GM12878 (cell line): ENCODE measurements around the gene CYBC1. TPM values are rescaled to one million over a fixed set of nuclear protein-coding genes. Genes with fewer than 3 reads are reported as not detected.

Experiments used
- ASH2L ChIP-seq: fragments of 300-600, 200-600 bp; sonication (generic); IDR thresholded peaks from 2 replicates; pipeline ENCODE4 v1.6.1; 2017; ENCODE audit warnings: low read depth, mild to moderate bottlenecking, borderline replicate concordance
- CHD4 ChIP-seq: fragments of 200-600 bp; sonication (generic); IDR thresholded peaks from 2 replicates; pipeline ENCODE4 v1.6.1; 2016; ENCODE audit warnings: mild to moderate bottlenecking
- HDAC6 ChIP-seq: fragments of 200-600 bp; sonication (generic); IDR thresholded peaks from one replicate; pipeline ENCODE4 v1.8.0; 2017; ENCODE audit warnings: antibody characterized with exemption; ENCODE audit not compliant: unreplicated experiment
- IKZF2 ChIP-seq, 2 experiments: fragments of 450-650 bp; IDR thresholded peaks; 2 replicates each; pipeline ENCODE4 v1.6.1; 2017; ENCODE audit warnings: mild to moderate bottlenecking in 2 of 2, moderate library complexity in 2 of 2
- IRF4 ChIP-seq: IDR thresholded peaks from 2 replicates; pipeline ENCODE4 v1.6.1; 2011; ENCODE audit warnings: low read depth, low read length
- LARP7 ChIP-seq: fragments of 450-650 bp; IDR thresholded peaks from 2 replicates; pipeline ENCODE4 v1.6.1; 2017; ENCODE audit warnings: mild to moderate bottlenecking
- NFXL1 ChIP-seq: fragments of 450-650 bp; IDR thresholded peaks from 2 replicates; pipeline ENCODE4 v1.6.1; 2017; ENCODE audit warnings: antibody characterized with exemption, mild to moderate bottlenecking, borderline replicate concordance
- NR2F1 ChIP-seq: fragments of 450-650 bp; conservative IDR thresholded peaks from 2 replicates; pipeline ENCODE4 v1.6.1; 2017; ENCODE audit warnings: mild to moderate bottlenecking
- PKNOX1 ChIP-seq: fragments of 450-650 bp; IDR thresholded peaks from 2 replicates; pipeline ENCODE4 v1.6.1; 2016; ENCODE audit warnings: mild to moderate bottlenecking
- POU2F2 ChIP-seq: IDR thresholded peaks from 3 replicates; pipeline ENCODE4 v1.6.1; 2011; ENCODE audit warnings: low read depth, mild to moderate bottlenecking, low read length, borderline replicate concordance
- RB1 ChIP-seq: fragments of 450-650 bp; formaldehyde crosslinking; IDR thresholded peaks from 2 replicates; pipeline ENCODE4 v1.6.1; 2017; ENCODE audit warnings: mild to moderate bottlenecking, borderline replicate concordance
- RFX5 ChIP-seq: IDR thresholded peaks from 2 replicates; pipeline ENCODE4 v1.6.1; 2011; ENCODE audit warnings: low read depth, low read length, improper control_type of control experiment
- SKIL ChIP-seq: fragments of 450-650 bp; IDR thresholded peaks from 2 replicates; pipeline ENCODE4 v1.6.1; 2017; ENCODE audit warnings: mild to moderate bottlenecking, low read depth, inconsistent platforms; ENCODE audit not compliant: poor library complexity, severe bottlenecking
- SMARCA5 ChIP-seq: fragments of 450-650 bp; IDR thresholded peaks from 2 replicates; pipeline ENCODE4 v1.6.1; 2017; ENCODE audit warnings: mild to moderate bottlenecking
- TAF1 ChIP-seq: IDR thresholded peaks from 2 replicates; pipeline ENCODE4 v1.6.1; 2011; ENCODE audit warnings: mild to moderate bottlenecking, low read depth, low read length, borderline replicate concordance
- TCF12 ChIP-seq: IDR thresholded peaks from 2 replicates; pipeline ENCODE4 v1.6.1; 2011; ENCODE audit warnings: low read depth, mild to moderate bottlenecking, low read length
- USF2 ChIP-seq: IDR thresholded peaks from 2 replicates; pipeline ENCODE4 v1.6.1; 2011; ENCODE audit warnings: low read depth, low read length, improper control_type of control experiment, borderline replicate concordance
- polyA plus RNA-seq, 11 experiments: library from polyadenylated mRNA; depleted of rRNA in 4 of 11; unstranded in 6 of 11; stranded (reverse) in 5 of 11; fragments of >200 nt; fragmentation: Nextera tagmentation in 4 of 11; fragmentation: Illumina TruSeq in 1 of 11; extraction: Ambion mirVana in 4 of 11; extraction: Trizol in 1 of 11; gene quantifications; 1 replicate in 1 of 11; 2 replicates in 10 of 11; pipeline versions ENCODE4 v1.2.1 to v1.2.3, GENCODE V29; 2011 to 2016; ENCODE audit warnings: inconsistent platforms in 2 of 11, missing spikeins in 2 of 11, low read depth in 1 of 11
- total RNA-seq, 4 experiments: library from RNA; depleted of rRNA in 3 of 4; stranded (reverse); fragments of >200 nt in 3 of 4; fragmentation: Illumina TruSeq in 1 of 4; extraction: Trizol in 1 of 4; gene quantifications; 2 replicates each; pipeline versions ENCODE4 v1.2.1 to v1.2.3, GENCODE V29; 2013 to 2021
- TF ChIP-seq, protein P1 (sequence below): fragments of 450-650 bp; formaldehyde crosslinking; IDR thresholded peaks from 2 replicates; pipeline ENCODE4 v1.5.0; 2022; ENCODE audit warnings: mild to moderate bottlenecking, missing genetic modification characterization
- TF ChIP-seq, protein P2 (sequence below): fragments of 450-650 bp; IDR thresholded peaks from 2 replicates; pipeline ENCODE4 v1.6.1; 2018; ENCODE audit warnings: borderline replicate concordance, mild to moderate bottlenecking; ENCODE audit not compliant: partially characterized antibody
- TF ChIP-seq, protein P3 (sequence below): IDR thresholded peaks from 2 replicates; pipeline ENCODE4 v1.6.1; 2012; ENCODE audit warnings: low read depth, low read length, improper control_type of control experiment

Gene CYBC1
- total and polyA plus RNA-seq, 10 of the 15 experiments (the other 5 are each of a cell fraction or from before 2014, with no cell fraction given) = 4.2 to 162 (median 133) TPM

DNA sequence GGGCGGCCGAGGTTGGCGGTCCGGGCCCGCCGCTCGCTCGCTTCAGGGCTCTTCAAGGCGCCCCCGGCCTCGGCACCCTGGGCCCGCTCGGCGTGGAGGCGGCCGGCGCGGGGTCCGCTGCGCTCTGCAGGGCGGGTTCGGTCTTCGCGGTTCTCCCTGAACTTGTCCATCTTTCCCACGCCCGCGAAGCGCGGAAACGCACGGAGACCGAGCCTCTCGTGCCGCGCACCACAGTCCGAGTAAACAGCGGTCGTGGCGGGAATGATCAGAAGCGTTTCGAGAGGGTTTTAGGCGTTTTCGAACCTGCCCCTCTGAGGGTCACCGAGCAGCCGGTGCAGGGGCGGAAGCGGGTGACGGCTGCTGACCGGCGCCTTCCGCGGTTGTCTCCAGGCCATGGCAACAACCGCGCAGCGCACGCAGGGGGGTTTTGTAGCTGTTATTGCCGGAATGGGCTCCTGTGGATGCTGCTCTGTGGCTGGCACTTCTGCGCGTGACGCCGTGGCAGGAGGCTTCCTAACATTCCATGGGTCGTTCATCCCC lies 8.4 kb upstream of the CYBC1 start (continued):
- TF ChIP-seq SKIL = no peak
- TF ChIP-seq, protein P1, sequence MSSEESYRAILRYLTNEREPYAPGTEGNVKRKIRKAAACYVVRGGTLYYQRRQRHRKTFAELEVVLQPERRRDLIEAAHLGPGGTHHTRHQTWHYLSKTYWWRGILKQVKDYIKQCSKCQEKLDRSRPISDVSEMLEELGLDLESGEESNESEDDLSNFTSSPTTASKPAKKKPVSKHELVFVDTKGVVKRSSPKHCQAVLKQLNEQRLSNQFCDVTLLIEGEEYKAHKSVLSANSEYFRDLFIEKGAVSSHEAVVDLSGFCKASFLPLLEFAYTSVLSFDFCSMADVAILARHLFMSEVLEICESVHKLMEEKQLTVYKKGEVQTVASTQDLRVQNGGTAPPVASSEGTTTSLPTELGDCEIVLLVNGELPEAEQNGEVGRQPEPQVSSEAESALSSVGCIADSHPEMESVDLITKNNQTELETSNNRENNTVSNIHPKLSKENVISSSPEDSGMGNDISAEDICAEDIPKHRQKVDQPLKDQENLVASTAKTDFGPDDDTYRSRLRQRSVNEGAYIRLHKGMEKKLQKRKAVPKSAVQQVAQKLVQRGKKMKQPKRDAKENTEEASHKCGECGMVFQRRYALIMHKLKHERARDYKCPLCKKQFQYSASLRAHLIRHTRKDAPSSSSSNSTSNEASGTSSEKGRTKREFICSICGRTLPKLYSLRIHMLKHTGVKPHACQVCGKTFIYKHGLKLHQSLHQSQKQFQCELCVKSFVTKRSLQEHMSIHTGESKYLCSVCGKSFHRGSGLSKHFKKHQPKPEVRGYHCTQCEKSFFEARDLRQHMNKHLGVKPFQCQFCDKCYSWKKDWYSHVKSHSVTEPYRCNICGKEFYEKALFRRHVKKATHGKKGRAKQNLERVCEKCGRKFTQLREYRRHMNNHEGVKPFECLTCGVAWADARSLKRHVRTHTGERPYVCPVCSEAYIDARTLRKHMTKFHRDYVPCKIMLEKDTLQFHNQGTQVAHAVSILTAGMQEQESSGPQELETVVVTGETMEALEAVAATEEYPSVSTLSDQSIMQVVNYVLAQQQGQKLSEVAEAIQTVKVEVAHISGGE = no peak
- no peak for TF ChIP-seq USF2
- peak; percentile 40 for TF ChIP-seq HDAC6
- TF ChIP-seq, protein P2, sequence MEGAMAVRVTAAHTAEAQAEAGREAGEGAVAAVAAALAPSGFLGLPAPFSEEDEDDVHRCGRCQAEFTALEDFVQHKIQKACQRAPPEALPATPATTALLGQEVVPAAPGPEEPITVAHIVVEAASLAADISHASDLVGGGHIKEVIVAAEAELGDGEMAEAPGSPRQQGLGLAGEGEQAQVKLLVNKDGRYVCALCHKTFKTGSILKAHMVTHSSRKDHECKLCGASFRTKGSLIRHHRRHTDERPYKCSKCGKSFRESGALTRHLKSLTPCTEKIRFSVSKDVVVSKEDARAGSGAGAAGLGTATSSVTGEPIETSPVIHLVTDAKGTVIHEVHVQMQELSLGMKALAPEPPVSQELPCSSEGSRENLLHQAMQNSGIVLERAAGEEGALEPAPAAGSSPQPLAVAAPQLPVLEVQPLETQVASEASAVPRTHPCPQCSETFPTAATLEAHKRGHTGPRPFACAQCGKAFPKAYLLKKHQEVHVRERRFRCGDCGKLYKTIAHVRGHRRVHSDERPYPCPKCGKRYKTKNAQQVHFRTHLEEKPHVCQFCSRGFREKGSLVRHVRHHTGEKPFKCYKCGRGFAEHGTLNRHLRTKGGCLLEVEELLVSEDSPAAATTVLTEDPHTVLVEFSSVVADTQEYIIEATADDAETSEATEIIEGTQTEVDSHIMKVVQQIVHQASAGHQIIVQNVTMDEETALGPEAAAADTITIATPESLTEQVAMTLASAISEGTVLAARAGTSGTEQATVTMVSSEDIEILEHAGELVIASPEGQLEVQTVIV = no peak
- TF ChIP-seq POU2F2 = no peak
- peak; percentile 47; the same call in 1 of the 2 replicates for TF ChIP-seq RB1
- no peak for TF ChIP-seq RFX5
- no peak for TF ChIP-seq CHD4
- no peak for TF ChIP-seq IRF4
- no peak for TF ChIP-seq PKNOX1
- TF ChIP-seq LARP7 = peak; percentile 85
- peak; percentile 19 for TF ChIP-seq NR2F1
- no peak for TF ChIP-seq TAF1
- TF ChIP-seq SMARCA5 = peak; percentile 40; the same call in 1 of the 2 replicates
- TF ChIP-seq, protein P3, sequence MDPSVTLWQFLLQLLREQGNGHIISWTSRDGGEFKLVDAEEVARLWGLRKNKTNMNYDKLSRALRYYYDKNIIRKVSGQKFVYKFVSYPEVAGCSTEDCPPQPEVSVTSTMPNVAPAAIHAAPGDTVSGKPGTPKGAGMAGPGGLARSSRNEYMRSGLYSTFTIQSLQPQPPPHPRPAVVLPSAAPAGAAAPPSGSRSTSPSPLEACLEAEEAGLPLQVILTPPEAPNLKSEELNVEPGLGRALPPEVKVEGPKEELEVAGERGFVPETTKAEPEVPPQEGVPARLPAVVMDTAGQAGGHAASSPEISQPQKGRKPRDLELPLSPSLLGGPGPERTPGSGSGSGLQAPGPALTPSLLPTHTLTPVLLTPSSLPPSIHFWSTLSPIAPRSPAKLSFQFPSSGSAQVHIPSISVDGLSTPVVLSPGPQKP = no peak
- TF ChIP-seq NFXL1 = no peak
- 0 out of 2 replicates have a peak, but pooled peaks have one; percentile 50 for TF ChIP-seq TCF12
- TF ChIP-seq ASH2L = no peak
- no peak for TF ChIP-seq IKZF2 (IDR thresholded peaks at IDR 0.05)
